COR-L47 (cell line): Measurements from ENCODE around the gene THSD4.
A peak's percentile ranks its signal among the peaks of the same experiment; 100 is the strongest.
"Not testable (repeated sequence)": the region's sequence is repeated elsewhere in the genome, so short reads cannot be mapped to it uniquely, and the experiment has no call there.

Source experiments
- DNase-seq: peaks from one replicate; lab custom pipeline; 2025; lab: John Stamatoyannopoulos, UW

Gene THSD4

DNA sequence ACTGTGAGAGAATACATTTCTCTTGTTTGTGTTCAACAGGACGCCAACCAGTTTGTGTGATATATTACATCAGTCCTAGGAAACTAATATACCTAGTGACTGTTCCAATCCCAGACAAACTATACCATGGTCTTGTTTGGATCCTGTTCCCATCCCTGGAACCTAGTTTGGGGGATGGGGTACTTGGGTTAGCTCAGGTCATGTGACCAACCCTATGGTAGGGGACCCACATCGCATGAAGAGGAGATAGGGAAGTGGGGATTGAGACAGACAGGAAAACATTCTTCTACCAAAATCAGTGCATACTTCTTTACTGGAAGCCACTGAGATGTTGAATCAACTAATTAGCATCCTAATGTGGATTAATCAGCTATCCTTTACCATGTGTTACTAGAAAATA is 146.1 kb downstream of the THSD4 start:
- no peak for DNase-seq

DNA sequence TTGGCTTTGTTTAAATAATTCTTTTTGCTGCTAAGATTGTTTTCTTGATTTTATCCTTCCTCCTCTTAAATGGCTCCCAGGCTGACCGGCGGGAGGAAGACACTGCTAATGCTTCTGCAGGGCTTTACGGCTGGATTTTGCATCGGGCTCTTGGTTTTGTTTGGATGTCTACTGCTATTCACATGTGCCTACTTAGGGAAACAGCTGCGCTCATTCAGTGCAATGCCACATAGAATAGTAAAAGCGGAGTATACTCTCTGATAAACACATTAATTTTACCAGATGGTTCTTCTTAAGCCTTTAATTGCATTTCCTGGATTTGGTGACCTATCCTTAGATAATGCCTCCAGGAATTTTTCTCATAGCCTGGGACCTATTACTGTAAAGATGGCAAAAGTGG is 146.6 kb downstream of the THSD4 start:
- no peak for DNase-seq

GRCh38 chr15:71262599-71262998 is 147.3 kb downstream of the THSD4 start:
- DNase-seq, result no peak

DNA sequence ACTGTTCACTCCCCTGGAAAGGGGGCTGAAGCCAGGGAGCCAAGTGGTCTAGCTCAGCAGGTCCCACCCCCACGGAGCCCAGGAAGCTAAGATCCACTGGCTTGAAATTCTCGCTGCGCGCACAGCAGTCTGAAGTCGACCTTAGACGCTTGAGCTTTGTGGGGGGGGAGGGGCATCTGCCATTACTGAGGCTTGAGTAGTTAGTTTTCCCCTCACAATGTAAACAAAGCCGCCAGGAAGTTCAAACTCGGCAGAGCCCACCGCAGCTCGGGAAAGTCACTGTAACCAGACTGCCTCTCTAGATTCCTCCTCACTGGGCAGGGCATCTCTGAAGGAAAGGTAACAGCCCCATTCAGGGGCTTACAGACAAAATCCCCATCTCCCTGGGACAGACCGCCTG is 150.3 kb downstream of the THSD4 start:
- not testable (repeated sequence) for DNase-seq

DNA sequence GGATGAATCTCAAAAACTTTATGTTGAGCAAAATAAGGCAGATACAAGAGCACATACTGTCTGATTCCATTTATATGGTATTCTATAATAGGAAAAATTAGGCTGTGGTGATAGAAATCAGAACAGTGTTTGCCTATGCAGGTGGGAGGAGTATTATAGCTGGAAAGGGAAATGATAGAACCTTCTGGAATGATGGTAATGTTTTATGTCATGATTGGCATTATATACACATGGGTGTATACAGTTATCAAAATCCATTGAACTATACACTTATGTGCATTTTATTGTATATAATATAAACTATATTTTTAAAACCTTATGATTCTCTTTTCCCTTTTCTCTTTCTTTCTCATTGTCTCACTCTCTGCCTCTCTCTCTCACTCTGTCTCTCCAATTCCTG is 156.1 kb downstream of the THSD4 start:
- no peak for DNase-seq

- DNase-seq, result no peak
Observed at GRCh38 chr15:71272932-71273331, 157.7 kb downstream of the THSD4 start.

DNA sequence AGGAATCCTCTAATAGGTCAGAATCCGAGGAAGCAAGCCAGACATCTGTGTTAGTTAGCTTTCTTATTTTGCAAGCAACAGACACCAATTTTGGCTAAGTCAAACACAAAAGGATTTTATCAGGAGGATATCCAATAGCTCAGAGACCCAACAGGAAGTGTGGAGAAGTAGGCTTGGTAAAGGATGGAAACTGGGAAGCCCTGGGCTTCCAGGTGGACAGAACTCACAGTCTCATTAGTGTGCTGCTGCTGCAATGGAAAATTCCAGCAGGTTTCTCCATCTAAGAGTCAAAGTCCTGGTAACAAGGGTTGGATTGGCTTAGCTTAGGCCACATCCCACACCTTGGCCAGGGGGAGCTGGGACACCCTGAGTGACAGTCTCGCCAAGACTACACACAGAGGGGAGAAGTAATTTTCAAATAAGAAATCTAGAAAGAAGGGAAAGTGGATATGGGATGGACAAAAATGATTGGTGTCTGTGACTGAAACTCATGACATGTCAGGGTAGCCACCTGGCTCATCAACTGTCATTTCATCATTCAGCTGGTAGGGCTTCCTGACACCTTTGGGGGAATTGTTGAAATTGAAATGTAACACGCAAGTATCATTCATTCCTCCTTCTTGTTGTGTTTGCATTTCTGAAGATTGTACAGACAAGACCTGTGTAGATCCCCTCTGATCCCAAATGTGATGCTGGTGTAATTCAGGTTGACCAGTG is 158.6 kb downstream of the THSD4 start:
- no peak for DNase-seq

DNA sequence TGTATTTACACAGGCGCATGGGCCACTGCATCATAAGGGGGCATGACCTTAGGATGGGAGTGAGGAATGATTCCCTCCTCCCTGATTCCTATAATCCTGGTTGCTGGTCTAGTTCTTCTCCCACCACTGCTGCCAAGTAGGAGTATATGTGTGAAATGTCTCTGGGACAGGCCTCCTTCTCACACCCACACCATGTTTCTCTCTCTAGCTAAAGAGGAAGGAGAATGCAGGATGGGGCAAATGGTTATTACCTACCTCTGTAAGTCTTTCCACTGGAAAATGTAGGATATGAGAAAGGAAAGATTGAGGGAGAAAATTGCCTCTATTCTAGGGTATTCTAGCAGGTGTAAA is 159.2 kb downstream of the THSD4 start:
- DNase-seq, result no peak

DNA sequence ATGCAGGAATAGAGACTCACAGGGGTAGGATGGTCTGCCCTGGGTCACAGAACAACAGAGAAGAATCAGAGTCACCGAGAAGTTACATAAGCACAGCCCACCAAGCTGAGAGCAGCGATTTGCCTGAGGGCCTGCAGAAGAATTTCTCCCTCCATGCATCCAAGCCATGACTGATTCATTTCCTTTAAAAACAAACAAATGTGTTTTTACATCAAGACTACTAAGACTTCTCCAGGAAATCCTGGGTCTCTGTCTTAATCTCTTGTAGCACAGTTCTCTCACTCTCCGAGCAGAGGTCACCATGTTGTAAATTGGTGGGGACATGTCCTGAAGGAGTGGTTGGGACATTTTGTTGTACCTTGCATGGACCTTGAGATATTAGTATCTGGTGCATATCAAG is 159.8 kb downstream of the THSD4 start:
- no peak for DNase-seq

DNA sequence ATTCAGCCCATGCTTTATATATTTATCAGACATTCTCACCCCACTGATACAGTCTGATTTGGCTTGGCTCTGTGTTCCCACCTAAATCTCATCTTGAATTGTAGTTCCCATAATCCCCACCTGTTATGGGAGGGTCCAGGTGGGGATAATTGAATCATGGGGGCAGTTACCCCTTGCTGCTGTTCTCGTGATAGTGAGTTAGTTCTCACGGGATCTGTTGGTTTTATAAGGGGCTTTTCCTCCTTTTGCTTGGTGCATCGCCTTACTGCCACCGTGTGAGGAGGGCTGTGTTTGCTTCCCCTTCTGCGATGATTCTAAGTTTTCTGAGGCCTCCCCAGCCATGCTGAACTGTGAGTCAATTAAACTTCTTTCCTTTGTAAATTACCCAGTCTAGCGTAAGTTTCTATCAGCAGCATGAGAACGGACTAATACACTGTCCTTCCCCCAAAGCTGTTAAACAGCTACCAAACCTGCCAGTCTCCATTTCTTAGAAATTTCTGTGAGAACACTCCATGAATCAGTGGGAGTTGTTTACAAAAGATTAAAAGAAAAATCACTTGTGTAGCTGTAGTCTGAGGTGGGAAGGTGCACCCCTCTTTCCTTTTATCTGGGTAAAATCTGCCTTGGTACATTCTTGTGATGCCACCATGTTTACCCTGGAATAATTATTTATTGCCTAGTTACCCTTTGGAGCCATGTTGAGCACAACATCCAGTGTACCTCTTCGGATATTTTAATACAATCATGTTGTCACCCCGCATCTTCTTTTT is 160.5 kb downstream of the THSD4 start:
- DNase-seq, result no peak

- no peak for DNase-seq
Observed at GRCh38 chr15:71276336-71276665, 161.0 kb downstream of the THSD4 start.

DNA sequence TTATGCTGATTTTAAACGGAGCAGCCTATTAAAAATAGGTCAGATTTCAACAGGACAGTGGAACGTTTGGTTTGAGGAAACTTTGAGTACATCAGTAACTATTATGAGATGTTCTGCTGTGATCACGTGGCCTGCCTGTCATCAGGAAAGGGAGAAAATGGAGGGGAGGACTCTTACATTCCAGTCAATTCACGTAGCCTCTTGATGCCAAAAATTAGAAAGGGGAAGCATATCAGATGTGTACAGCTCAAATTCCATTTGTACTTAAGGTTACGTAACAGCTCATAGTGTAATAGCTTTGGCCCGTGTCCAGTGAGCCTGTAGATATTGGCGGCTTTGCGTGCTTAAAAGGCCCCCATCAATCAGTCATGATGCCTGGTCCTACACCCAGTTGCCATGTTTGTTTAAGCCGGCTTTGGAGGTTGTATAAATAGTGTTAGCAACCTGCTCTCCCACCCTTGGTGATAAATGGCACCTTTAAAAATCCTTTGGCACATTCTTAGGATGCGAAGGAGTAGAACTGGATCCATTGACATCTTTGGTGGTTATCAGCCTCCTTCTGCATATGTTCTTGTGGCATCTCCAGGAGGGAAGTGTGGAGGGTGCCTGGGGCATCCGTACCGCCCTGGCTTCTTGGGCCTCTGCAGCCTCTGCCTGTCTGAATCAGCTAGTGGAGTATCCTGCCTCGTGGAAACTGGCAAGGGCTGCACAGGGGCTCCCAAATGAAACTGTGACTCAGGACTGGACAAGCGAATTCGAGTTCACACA is 163.9 kb downstream of the THSD4 start:
- DNase-seq, result peak; percentile 87

GRCh38 chr15:71279757-71280141 is 164.5 kb downstream of the THSD4 start:
- DNase-seq, result no peak

DNA sequence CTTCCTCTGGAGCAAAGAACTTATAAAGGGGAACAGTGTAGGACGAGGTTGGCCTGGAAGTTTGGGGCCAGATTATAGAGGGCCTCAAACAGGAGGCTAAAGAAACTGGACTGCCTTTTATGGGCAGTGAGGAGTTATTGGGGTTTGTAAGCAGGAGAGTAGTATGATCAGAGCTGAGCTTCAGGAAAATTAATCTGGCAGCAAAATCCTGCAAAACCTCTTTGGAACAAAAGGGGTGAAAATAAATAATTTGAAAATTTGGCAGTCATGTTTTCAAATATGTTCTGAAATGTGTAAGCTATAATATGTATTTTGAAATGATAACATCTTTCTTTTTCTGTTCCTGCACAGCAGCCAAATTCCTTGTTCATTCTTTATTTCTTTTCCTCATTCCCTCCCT is 164.9 kb downstream of the THSD4 start:
- DNase-seq, result no peak

- DNase-seq, result no peak
Observed at GRCh38 chr15:71281256-71281655, 166.0 kb downstream of the THSD4 start.

DNA sequence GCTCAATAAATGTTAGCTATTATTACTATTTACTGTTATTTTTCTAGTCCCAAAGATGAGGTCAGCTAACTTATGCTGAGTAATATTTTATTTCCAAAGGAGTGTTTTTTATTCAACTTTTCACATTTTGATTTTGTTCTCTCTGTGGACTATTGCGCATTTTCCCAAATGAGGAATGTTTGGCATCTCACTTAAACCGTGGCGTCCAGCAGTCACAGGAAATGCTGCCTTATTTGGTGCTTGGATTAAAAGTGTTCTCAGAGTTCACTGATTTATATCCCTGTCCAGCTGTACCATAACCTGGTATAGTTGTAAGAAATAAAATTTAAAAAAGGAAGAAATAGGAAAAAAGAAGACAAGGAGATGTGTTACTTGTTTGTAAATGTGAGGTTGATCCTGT is 166.8 kb downstream of the THSD4 start:
- DNase-seq, result no peak

DNA sequence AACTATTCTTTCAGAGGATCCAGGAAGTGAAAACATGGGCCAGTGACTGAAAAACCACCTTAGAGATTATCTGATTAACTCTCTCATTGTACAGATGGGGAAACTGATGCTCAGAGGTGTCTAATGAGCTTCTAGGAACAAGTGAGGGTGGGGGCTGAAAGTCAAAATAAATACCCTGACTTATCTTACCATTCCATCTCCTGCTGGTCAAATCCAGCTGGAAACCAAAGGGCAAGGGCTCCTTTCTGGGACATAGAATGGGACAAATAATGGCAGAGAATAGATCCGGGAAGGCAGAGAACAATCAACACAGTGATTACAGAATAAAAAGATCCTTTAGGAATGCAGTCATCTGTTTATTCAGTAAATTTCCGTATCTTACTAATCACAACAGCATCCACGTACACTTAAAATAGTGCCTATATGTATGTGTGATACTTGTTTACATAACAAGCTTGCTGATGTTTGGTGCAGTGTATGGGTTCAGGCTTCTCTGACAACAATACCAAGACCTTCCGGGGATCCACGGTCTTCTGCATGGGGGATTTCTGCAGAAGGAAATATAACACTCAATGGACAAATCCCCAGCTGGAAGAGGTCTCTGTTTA is 173.2 kb downstream of the THSD4 start:
- no peak for DNase-seq

DNA sequence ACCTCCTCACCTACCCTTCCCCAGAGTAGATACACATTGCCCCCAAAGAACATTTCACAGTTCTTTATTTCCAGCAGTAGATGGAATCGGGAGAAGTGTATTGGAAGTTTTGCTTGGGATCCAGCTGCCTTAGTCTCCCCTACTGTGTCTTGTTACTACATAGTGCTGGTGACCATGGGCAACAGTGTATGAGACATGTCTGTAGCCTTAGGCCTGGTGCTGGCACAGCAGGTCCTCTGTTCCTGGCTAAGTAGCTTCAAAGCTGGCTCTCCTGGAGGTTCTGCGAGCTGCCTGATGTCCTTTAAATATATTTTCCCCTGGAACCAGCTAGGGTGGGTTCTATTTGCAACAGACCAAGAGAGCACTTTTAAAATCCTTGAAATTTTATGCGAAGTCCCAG is 174.7 kb downstream of the THSD4 start:
- no peak for DNase-seq

DNA sequence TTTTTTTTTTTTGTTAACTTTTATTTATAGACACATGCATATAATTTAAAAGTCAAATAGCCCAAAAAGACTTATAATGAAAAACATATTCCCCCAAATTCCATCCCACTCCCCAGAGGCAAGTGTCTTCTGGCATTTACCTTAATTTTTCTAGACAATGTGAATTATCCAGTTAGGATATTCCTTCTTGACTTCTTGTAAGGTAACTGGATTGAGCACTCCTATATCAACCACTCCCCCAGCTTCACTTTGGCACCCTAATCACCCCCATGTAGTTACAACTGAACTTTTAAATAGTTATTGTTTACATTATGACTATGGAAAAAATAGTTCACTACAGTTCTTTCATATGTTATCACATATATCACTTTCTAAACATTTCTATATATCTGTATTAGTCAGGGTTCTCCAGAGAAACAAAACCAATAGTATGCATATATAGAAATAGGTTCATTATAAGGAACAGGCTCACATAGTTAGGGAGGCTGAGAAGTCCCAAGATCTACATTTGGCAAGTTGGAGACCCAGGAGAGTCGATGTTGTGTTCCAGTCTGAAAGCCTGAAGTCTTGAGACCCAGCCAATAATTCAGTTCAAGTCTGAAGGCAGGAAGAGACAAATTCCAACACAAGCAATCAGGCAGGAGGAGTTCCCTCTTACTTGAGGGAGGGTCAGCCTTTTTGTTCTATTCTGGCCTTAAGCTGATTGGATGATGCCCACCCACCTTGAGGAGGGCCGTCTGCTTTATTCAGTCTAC is 175.8 kb downstream of the THSD4 start:
- no peak for DNase-seq

DNA sequence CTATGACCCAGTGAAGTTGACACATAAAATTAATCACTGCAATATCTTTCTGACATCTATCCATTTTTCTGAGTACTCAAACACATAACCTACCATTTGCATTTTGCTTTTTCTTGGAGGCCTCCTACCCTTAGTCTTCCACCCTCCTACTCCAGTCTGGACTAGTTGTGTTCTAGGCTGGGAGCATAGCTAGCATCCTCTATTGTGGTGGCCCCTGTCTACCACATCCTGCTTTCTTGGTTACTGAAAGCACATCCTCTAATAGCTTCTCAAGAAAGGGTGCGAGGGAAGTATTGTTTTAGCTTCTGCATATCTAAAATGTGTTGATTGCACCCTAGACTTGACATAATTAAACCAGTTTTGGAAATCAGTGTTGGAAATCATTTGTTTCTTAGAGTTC is 176.5 kb downstream of the THSD4 start:
- no peak for DNase-seq

GRCh38 chr15:71293723-71294122 is 178.5 kb downstream of the THSD4 start:
- DNase-seq, result no peak

DNA sequence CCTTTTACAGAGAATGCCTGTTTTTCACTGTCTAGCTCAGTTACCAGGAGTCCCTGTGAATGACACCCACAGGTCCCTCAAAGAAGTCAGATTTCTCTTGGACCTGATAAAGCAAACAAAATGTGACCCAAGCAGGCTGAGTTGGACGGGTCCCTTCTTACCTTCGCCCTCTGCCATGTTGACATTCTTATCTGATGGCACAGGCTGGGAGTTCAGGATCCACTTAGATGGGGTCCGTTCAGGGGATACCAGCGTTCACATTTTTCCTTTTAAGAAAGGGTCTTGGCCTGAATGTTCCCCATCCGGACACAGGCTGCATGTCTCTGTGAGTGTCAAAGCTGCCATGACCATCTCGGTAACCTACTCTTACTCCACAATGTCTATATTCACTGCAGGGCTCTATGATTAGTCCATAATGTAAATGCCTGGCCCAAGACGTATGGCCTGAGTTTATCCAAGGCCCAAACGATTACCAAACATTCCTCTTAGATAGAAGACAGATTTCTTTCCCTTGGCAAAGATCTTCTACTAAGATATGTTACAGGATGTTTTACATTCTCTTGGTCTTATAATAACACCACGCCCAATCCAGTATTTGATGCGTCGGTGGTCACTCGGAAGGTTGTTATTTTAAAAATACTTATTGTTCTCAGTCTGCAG is 179.1 kb downstream of the THSD4 start:
- no peak for DNase-seq
